GM18520 (cell line): ENCODE results near the gene CD14.
"Not testable (repeated sequence)": the region's sequence is repeated elsewhere in the genome, so short reads cannot be mapped to it uniquely, and the experiment has no call there.

Source experiments
- ATAC-seq: cut with Tn5 transposase; IDR thresholded peaks from one replicate; pipeline ENCODE4 v1.9.1; 2021; ENCODE audit not compliant: unreplicated experiment

CD14 gene

GRCh38 chr5:140596321-140596741 lies 36.6 kb downstream of the CD14 start:
- ATAC-seq: no peak

GRCh38 chr5:140595538-140596300 lies 37.3 kb downstream of the CD14 start:
- no peak for ATAC-seq

- no peak for ATAC-seq
Measured at GRCh38 chr5:140594169-140594568, 38.8 kb downstream of the CD14 start.

GRCh38 chr5:140593070-140593469 lies 39.9 kb downstream of the CD14 start:
- not testable (repeated sequence) for ATAC-seq

GRCh38 chr5:140591747-140592372 lies 41.1 kb downstream of the CD14 start:
- no peak for ATAC-seq

GRCh38 chr5:140590861-140591260 lies 42.1 kb downstream of the CD14 start:
- no peak for ATAC-seq

GRCh38 chr5:140588311-140589070 lies 44.5 kb downstream of the CD14 start:
- ATAC-seq: no peak

GRCh38 chr5:140587495-140587894 lies 45.5 kb downstream of the CD14 start:
- ATAC-seq: no peak
